Astrocyte of the spinal cord (primary cell): ENCODE data around the gene KHK.

Source experiments
- DNase-seq: peaks from one replicate; pipeline ENCODE4 v3.0.0; 2011; ENCODE audit warnings: low read depth, low spot score
- H3K4me3 ChIP-seq: 2 replicates; pipeline ENCODE4 v1.5.1; 2011; ENCODE audit warnings: low read depth, mild to moderate bottlenecking, low read length, moderate library complexity
- CTCF ChIP-seq: IDR thresholded peaks from 2 replicates; pipeline ENCODE4 v1.5.1; 2012; ENCODE audit warnings: low read depth, mild to moderate bottlenecking, low read length, inconsistent platforms
- in situ Hi-C: cut with HindIII; loops from 2 replicates; pipeline ENCODE4 v1.10.0; 2017; ENCODE audit warnings: low sequenced_read_pairs

KHK gene

DNA sequence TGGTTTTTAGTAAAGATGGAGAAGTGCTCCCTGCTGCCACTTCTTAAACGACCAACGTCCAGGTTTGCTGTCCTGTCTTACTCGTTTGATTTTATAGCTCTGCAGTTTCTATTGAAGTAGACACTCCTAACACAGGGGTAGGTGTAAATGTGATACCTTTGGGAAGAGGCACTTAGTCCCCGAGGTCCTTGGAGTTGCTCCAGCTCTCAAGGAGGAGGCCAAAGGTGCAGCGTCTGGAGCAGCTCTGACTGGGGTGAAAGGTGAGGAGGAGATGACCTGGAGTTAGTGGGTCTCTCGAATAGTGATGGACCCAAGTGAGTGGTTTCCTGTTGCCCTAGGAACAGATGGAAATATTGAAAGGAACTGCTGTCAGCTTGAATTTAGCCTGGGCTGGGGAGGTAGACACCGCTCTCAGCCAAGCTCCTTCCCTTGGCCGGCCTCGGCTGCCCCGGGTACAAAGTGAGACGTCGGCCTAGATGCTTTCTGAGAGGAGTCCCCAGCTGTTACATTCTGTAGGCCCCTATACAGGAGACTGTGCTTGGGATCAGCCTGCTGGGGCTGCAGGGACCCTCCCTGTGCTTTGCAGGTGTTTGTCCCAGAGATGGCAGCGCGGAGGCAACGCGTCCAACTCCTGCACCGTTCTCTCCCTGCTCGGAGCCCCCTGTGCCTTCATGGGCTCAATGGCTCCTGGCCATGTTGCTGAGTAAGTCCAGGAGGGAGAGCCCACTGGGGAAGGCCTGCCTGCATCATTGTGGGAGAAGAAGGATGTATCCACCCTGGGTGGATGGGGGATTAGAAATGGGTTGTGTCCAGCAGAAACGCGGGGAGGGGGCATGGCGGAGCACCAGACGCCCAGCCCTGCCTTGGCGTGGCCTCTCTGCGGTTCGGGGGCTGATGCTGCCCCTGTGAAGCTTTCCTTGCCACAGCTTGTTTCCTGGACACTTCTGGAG is 5.4 kb downstream of the KHK start:
- no peak for TF ChIP-seq CTCF
- in situ Hi-C loops, result no loop called here
- no peak for DNase-seq
- no peak overlapping the region for H3K4me3 ChIP-seq

GRCh38 chr2:27092696-27093429 is 6.3 kb downstream of the KHK start:
- in situ Hi-C loops, result no loop called here
- no peak for TF ChIP-seq CTCF
- H3K4me3 ChIP-seq, result no peak overlapping the region

GRCh38 chr2:27093430-27094352 is 7.1 kb downstream of the KHK start:
- no peak for DNase-seq
- H3K4me3 ChIP-seq, result no peak overlapping the region
- in situ Hi-C loops, result no loop called here
- no peak for TF ChIP-seq CTCF

More at GRCh38 chr2:27092696-27093429, 6.3 kb downstream of the KHK start:
- no peak for DNase-seq

GRCh38 chr2:27094353-27094984 is 7.9 kb downstream of the KHK start:
- in situ Hi-C loops, result no loop called here
- DNase-seq, result no peak
- no peak overlapping the region for H3K4me3 ChIP-seq
- no peak for TF ChIP-seq CTCF

DNA sequence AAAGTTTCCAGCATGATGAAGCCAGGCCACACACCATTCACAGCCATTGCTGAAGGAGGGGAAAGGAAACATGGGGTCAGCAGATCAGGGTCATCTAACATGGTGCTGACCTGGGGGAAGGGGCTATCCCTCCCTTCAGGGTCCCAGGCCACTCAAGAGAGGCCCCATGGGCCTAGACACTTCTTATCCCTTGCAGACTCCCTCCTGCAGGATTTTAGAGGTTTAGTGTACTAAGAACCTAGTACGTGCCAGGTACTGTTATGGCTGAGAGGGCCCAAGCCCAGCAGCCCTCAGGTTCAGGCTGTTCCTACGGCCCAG is 8.8 kb downstream of the KHK start:
- TF ChIP-seq CTCF, result no peak
- H3K4me3 ChIP-seq, result no peak overlapping the region
- in situ Hi-C loops, result no loop called here
- no peak for DNase-seq
